ENCODE results near the gene DUOX1. TPM values are rescaled to one million over a fixed set of nuclear protein-coding genes. Genes with fewer than 3 reads are reported as not detected.

The DUOX1 gene
- total RNA-seq, 1 experiment from 2014 or later, result 15.1 TPM

DNA sequence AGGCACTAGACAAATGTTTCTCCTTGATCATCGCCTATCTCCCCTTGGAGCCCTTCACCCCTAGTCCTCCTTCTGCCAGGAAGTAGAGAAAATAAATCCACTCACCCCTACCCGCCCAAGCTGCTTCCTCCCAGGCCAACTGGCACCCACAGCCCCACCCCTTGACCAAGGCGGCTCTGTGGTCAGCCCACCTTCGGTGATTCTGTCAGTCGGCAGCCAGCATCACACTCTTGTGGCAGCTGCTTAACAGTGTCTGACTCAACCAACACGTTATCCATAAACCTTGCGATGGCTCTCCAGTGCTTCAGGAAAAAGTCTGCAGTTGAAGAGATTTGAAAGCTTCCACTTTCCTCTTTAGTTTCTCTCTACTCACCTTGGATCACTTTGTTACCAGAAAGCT, 50.4 kb downstream of the DUOX1 start:
- no peak for DNase-seq (ENCODE audit: unreplicated experiment)
- ChIA-PET POLR2A (interaction anchor here (1.1 to 2.3 kb wide), 5 partner anchors 10 to 20 kb away, joined by 3 to 9 read pairs (median 6); no protein-coding TSS in a partner anchor), CTCF (interaction anchor here (0.6 to 7.3 kb wide), 7 partner anchors 12 to 82 kb away, joined by 3 to 44 read pairs (median 4); no protein-coding TSS in a partner anchor)
- no peak overlapping the region for H3K27ac Mint-ChIP-seq (ENCODE audit: low read depth, unreplicated experiment)
- intact Hi-C loops (cut with micrococcal nuclease), result no loop called here
- no peaks in the 10 kb centered on the region for H3K36me3 Mint-ChIP-seq (ENCODE audit: insufficient read depth, unreplicated experiment)
- no peaks in the 10 kb centered on the region for H3K27me3 Mint-ChIP-seq (ENCODE audit: insufficient read depth, unreplicated experiment)
- no peaks in the 10 kb centered on the region for H3K9me3 Mint-ChIP-seq (ENCODE audit: unreplicated experiment)
- H3K4me3 Mint-ChIP-seq (ENCODE audit: unreplicated experiment), result no peak overlapping the region
- peaks cover 13% of the 10 kb centered on the region for H3K4me1 Mint-ChIP-seq (ENCODE audit: insufficient read depth, unreplicated experiment)
- TF ChIP-seq, protein P1, sequence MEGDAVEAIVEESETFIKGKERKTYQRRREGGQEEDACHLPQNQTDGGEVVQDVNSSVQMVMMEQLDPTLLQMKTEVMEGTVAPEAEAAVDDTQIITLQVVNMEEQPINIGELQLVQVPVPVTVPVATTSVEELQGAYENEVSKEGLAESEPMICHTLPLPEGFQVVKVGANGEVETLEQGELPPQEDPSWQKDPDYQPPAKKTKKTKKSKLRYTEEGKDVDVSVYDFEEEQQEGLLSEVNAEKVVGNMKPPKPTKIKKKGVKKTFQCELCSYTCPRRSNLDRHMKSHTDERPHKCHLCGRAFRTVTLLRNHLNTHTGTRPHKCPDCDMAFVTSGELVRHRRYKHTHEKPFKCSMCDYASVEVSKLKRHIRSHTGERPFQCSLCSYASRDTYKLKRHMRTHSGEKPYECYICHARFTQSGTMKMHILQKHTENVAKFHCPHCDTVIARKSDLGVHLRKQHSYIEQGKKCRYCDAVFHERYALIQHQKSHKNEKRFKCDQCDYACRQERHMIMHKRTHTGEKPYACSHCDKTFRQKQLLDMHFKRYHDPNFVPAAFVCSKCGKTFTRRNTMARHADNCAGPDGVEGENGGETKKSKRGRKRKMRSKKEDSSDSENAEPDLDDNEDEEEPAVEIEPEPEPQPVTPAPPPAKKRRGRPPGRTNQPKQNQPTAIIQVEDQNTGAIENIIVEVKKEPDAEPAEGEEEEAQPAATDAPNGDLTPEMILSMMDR (IDR thresholded peaks at IDR 0.05; ENCODE audit: unreplicated experiment), result no peak
- no TSS peak for BruUV-seq (replicated peaks)

DNA sequence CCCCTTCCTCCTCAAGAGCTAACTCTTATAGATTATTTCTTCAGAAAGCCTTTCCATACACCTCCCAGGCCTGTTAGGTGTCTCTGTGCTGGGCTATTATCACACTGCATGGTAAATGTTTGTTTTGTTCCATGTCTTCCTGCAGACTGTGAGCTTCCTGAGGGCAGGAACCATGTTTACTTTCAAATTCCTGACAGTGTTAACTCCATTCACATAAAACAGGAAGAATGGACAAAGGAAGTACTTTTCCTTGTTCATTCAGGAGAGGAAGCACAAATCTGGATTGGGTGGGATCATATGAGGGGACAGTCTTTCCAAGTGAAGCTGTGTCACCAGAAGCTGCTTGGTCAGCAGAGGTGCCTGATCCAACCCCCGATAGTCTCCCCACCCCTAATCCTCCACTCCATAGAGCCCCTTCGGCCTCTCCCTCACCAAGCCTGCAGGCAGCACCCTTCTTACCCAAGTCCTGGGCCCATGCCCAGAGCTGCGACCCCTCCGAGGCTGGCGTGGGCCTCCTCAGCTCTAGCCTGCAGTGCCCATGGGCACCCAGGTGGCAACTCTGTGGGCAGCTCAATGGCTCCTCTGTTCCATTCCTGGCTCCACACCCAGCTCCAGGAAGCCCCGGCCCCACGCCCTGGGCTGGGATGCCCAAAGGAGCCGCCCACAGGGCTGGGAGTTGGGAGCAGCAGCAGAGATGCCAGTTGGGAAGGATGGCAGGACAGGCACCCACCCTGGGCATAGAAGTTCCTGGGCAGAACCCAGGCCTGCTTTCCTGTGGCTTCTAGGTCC, 51.0 kb downstream of the DUOX1 start:
- Mint-ChIP-seq H3K9me3 (ENCODE audit: unreplicated experiment) (no peaks in the 10 kb centered on the region), H3K4me1 (ENCODE audit: insufficient read depth, unreplicated experiment) (peaks cover 13% of the 10 kb centered on the region), H3K27me3 (ENCODE audit: insufficient read depth, unreplicated experiment) (no peaks in the 10 kb centered on the region), H3K36me3 (ENCODE audit: insufficient read depth, unreplicated experiment) (no peaks in the 10 kb centered on the region), H3K27ac (ENCODE audit: low read depth, unreplicated experiment) (no peak overlapping the region), H3K4me3 (ENCODE audit: unreplicated experiment) (no peak overlapping the region)
- ChIA-PET CTCF (interaction anchor here (0.6 to 7.3 kb wide), 8 partner anchors 13 to 218 kb away, joined by 3 to 44 read pairs (median 4); no protein-coding TSS in a partner anchor), POLR2A (interaction anchor here (1.5 to 2.3 kb wide), 4 partner anchors 10 to 19 kb away, joined by 3 to 9 read pairs (median 6); no protein-coding TSS in a partner anchor)
- TF ChIP-seq, protein P1 (IDR thresholded peaks at IDR 0.05; ENCODE audit: unreplicated experiment), result no peak
- intact Hi-C loops (cut with micrococcal nuclease), result no loop called here
- DNase-seq (ENCODE audit: unreplicated experiment), result no peak
- BruUV-seq (replicated peaks), result no TSS peak

DNA sequence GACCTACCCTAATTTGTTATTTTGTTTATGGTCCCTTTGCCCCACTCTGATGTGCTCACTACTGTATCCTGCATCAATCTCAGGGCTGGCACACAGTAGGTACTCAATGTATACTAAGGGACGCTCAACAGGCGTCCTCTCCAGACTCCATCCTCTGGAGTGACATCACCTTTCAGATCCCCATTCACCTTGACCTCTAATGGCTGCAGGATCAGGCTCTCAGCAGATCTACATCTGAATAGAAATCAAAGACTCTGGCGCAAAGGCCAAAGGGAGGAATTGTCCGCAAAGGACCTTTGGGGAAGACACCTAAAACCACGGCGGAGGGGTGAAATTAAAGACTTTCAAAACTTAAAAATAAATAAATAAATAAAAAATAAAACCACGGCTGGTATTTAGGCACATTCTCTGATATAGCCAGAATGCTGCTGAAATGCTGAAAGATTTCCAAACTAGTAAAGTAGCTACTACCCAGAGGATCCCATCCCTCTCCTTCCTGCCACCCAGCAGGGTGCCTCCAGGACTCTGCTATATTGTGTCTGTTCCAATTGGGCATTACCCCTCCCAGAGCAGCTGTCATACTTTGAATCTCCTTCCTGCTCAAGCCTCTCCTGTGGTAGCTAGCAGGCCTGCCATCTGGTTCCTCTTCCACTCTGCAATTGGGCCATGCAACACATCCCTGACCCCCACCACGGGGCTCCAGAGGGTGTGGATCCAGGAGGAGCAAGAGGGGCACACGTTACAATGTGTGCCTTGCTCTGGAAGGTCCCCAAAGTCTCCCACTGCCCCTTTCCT, 51.9 kb downstream of the DUOX1 start:
- no peak overlapping the region for H3K27ac Mint-ChIP-seq (ENCODE audit: low read depth, unreplicated experiment)
- BruUV-seq (replicated peaks), result no TSS peak

More for the DNA sequence above, 51.9 kb downstream of the DUOX1 start:
- Mint-ChIP-seq H3K9me3 (ENCODE audit: unreplicated experiment) (no peaks in the 10 kb centered on the region), H3K4me1 (ENCODE audit: insufficient read depth, unreplicated experiment) (peaks cover 16% of the 10 kb centered on the region), H3K27me3 (ENCODE audit: insufficient read depth, unreplicated experiment) (no peaks in the 10 kb centered on the region), H3K36me3 (ENCODE audit: insufficient read depth, unreplicated experiment) (no peaks in the 10 kb centered on the region), H3K4me3 (ENCODE audit: unreplicated experiment) (no peak overlapping the region)
- TF ChIP-seq, protein P1 (IDR thresholded peaks at IDR 0.05; ENCODE audit: unreplicated experiment), result no peak
- intact Hi-C loops (cut with micrococcal nuclease), result no loop called here
- DNase-seq (ENCODE audit: unreplicated experiment), result no peak
- ChIA-PET CTCF (interaction anchor here (0.7 to 7.3 kb wide), 5 partner anchors 14 to 217 kb away, joined by 3 to 44 read pairs (median 3); no protein-coding TSS in a partner anchor), POLR2A (interaction anchor here (2.3 kb wide), 1 partner anchor 9 kb away, joined by 6 read pairs; no protein-coding TSS in a partner anchor)
